Colonic mucosa (tissue), 4 donors: ENCODE measurements around the gene SYCP1. TPM values are rescaled to one million over a fixed set of nuclear protein-coding genes. Genes with fewer than 3 reads are reported as not detected.

Experiments used
- DNase-seq: peaks from one replicate; pipeline ENCODE4 v3.0.0-alpha.2; 2020
- H3K27ac ChIP-seq: fragments of 200-600 bp; one replicate; pipeline ENCODE4 v1.8.0; 2021
- H3K27me3 ChIP-seq: fragments of 200-600 bp; one replicate; pipeline ENCODE4 v1.8.0; 2021
- H3K36me3 ChIP-seq: fragments of 200-600 bp; one replicate; pipeline ENCODE4 v1.8.0; 2021
- H3K4me1 ChIP-seq: fragments of 200-600 bp; one replicate; pipeline ENCODE4 v1.8.0; 2021; ENCODE audit warnings: mild to moderate bottlenecking
- H3K4me3 ChIP-seq: fragments of 200-600 bp; one replicate; pipeline ENCODE4 v1.8.0; 2021
- H3K9ac ChIP-seq, 2 donors: one replicate each; pipeline ENCODE4 v1.7.0; 2013; ENCODE audit warnings: control low read depth in 2 of 2, low read depth in 2 of 2, low read length in 2 of 2
- H3K9me3 ChIP-seq: fragments of 200-600 bp; one replicate; pipeline ENCODE4 v1.8.0; 2021
- intact Hi-C: fragments of 100-400 bp; cut with DNase I; formaldehyde crosslinking; loops from one replicate; pipeline ENCODE4 v1.14.1; 2022
- total RNA-seq, 2 donors: library from RNA; stranded (reverse); fragmentation: NEBNext Ultra II Directional in 1 of 2; extraction: Animal tissue kit (Norgen Biotek cat#: 25700) in 1 of 2; gene quantifications; one replicate each; pipeline ENCODE4 v1.2.1, GENCODE V29; 2021
- TF ChIP-seq, protein P1 (sequence below): fragments of 200-600 bp; IDR thresholded peaks from one replicate; pipeline ENCODE4 v1.8.0; 2022; ENCODE audit warnings: antibody characterized with exemption, mild to moderate bottlenecking
- donor health status: healthy.
- donor health status: DM: no; HTN: no; CAD: no.
- donor health status: DM: no; HTN: no; CAD: no.

Gene SYCP1
- total RNA-seq, 2 donors from 2014 or later = not detected

DNA sequence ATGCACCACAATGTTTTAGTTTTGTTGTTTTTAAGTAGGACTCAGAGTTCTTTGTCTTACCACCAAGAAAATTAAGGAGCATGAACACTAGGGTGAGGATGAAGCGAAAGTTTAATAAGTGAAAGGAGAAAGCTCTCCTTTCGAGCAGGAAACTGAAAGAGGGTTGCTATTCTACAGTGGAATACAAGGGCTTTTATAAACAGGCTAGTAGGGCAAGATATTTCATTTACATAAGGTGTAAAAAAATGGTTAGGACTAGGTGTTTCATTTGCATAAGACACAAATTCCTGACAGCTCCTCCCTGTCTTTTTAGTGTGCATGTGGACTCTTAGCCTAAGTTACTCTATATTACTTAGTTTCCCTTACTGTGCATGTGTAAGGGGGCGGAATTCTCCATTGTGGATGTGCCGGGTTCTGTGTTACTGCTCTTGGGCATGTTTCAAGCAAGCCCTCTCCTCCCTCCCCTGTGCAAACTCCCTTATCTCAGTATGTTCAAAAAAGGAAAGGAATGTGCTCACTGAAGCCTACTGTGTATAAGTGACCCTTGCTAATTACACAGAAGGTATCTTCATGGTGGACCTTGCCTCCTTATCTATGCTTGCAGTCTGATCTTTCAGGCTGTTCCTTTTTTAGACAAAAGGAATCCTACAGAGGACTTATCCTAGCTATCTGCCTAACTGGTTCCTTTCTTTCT is 182.3 kb downstream of the SYCP1 start:
- Histone ChIP-seq H3K4me1 (no peaks in the 10 kb centered on the region), H3K4me3 (no peak overlapping the region), H3K9ac (no peak overlapping the region), H3K9me3 (no peaks in the 10 kb centered on the region), H3K27me3 (no peaks in the 10 kb centered on the region), H3K27ac (no peak overlapping the region), H3K36me3 (no peaks in the 10 kb centered on the region)
- intact Hi-C loops = no loop called here
- no peak for DNase-seq
- TF ChIP-seq, protein P1, sequence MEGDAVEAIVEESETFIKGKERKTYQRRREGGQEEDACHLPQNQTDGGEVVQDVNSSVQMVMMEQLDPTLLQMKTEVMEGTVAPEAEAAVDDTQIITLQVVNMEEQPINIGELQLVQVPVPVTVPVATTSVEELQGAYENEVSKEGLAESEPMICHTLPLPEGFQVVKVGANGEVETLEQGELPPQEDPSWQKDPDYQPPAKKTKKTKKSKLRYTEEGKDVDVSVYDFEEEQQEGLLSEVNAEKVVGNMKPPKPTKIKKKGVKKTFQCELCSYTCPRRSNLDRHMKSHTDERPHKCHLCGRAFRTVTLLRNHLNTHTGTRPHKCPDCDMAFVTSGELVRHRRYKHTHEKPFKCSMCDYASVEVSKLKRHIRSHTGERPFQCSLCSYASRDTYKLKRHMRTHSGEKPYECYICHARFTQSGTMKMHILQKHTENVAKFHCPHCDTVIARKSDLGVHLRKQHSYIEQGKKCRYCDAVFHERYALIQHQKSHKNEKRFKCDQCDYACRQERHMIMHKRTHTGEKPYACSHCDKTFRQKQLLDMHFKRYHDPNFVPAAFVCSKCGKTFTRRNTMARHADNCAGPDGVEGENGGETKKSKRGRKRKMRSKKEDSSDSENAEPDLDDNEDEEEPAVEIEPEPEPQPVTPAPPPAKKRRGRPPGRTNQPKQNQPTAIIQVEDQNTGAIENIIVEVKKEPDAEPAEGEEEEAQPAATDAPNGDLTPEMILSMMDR = no peak

DNA sequence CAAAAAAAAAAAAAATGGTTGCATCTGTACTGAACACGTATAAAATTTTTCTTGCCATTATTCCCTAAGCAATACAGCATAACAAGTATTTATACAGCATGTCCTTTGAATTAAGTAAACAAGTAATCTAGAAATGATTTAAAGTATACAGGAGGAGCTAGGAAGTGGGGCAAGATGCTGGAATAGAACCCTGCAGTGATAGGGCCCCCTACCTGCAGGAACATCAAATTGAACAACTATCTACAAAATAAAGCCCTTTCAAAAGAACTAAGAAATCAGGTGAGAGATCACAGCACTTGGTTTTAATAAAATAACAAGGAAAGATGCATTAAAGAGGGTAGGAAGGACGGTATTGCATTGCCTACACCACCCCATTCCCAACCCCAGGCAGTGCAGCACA is 185.8 kb downstream of the SYCP1 start:
- TF ChIP-seq, protein P1 = no peak
- Histone ChIP-seq H3K9ac (no peak overlapping the region), H3K36me3 (no peaks in the 10 kb centered on the region), H3K9me3 (no peaks in the 10 kb centered on the region), H3K27me3 (no peaks in the 10 kb centered on the region), H3K4me1 (no peaks in the 10 kb centered on the region), H3K4me3 (no peak overlapping the region), H3K27ac (no peak overlapping the region)
- intact Hi-C loops = loop anchor here (5.0 kb wide), 1 partner anchor 58 kb away; no protein-coding TSS in a partner anchor
- no peak for DNase-seq

DNA sequence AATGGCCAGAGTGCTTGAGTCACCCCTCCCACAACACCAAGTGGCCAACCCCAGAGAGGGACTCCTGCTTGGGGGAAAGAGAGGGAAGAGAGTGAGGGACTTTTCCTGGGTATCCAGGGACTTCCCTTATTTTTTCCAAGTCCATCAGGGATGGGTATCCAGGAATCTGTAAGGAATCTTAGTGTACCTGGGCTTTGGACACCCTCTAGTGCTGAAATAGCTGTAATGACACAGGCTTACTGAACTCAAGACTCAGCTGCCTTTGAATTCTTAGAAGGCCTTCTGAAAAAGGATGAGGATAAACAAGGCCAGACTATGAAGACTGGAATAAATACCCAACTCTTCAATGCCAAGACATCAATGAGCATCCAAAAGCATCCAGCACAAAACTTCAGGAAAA is 187.0 kb downstream of the SYCP1 start:
- Histone ChIP-seq H3K27me3 (no peaks in the 10 kb centered on the region), H3K9me3 (no peaks in the 10 kb centered on the region), H3K4me3 (no peak overlapping the region), H3K9ac (no peak overlapping the region), H3K36me3 (no peaks in the 10 kb centered on the region), H3K27ac (no peak overlapping the region), H3K4me1 (no peaks in the 10 kb centered on the region)
- intact Hi-C loops = loop anchor here (5.0 kb wide), 1 partner anchor 59 kb away; no protein-coding TSS in a partner anchor
- TF ChIP-seq, protein P1 = peak; percentile 17
- DNase-seq = no peak

Other genes starting within 250 kb of the SYCP1 start
- 1 to 10 TPM in 1 of 2 donors, under 1 TPM in 1; 0.84 to 1.3 TPM for gene DENND2C, start 184.8 kb upstream of the SYCP1 start, total RNA-seq
- gene AMPD1, start 159.3 kb upstream of the SYCP1 start, total RNA-seq = 1 to 10 TPM in 1 of 2 donors, under 1 TPM in 1; 0.50 to 1.4 TPM
- 10 to 100 TPM; 40.6 to 54.8 TPM for gene NRAS, start 138.1 kb upstream of the SYCP1 start, total RNA-seq
- gene CSDE1, start 96.9 kb upstream of the SYCP1 start, total RNA-seq = 100 to 1,000 TPM; 381 to 523 TPM
- 10 to 100 TPM; 41.6 to 42.1 TPM for gene SIKE1, start 74.2 kb upstream of the SYCP1 start, total RNA-seq
- not detected for gene TSHB, start 175.0 kb downstream of the SYCP1 start, total RNA-seq
- gene TSPAN2, start 234.6 kb downstream of the SYCP1 start, total RNA-seq = 10 to 100 TPM in 1 of 2 donors, 1 to 10 TPM in 1; 2.1 to 14.6 TPM